AML-193 (cell line): ENCODE measurements around the gene MCC.

ENCODE experiments used
- DNase-seq, 2 experiments: peaks; one replicate each; lab custom pipeline; 2025; lab: John Stamatoyannopoulos, UW

Gene MCC

DNA sequence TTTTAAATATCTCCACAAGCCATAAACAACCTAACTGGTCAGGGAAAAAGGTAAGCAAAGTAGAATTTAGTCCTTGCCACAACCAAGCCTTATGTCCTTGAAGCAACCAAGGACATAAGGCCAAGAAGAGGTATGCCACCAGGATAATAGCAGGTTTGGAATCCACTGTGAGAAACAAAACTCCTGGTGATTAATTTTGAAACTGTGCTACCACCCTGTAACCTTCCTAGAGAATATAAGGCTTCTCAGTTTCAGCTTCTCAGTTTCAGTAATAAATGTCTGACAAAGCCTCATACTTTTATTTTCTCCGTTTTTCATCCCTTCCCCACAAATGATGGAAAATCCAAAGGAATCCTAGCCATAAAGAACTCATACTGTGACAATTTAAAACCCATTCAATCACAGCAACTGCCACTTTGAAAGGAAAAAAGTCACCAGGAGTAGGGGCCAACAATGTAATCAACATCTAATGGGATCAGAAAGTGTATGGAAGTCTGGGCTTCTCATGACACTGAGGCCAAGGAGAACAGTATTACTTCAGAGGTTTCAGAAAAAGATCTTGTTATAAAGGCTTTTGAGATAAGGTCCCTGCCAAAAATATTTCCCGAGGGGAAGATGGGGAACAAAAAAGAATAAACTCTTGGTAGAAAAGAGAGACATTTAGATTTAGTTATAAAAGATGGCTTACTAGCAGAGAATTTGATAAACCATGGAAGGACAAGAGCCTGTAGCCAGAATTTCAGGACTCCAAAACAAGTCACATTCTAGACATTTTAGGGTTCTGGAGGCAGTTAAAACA lies 242.6 kb downstream of the MCC start:
- DNase-seq = no peak

DNA sequence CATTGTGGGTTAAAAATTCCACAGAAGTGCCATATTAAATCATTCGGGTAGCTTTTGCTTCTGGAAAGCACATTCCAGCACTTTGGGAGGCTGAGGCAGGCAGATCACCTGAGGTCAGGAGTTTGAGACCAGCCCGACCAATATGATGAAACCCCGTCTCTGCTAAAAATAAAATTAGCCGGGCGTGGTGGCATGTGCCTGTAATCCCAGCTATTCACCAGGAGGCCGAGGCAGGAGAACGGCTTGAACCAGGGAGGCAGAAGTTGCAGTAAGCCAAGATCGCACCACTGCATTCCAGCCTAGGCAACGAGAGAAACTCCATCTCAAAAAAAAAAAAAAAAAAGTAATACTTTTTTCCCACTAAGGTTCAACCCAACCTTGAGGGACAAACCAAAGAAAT lies 243.3 kb downstream of the MCC start:
- DNase-seq = no peak

DNA sequence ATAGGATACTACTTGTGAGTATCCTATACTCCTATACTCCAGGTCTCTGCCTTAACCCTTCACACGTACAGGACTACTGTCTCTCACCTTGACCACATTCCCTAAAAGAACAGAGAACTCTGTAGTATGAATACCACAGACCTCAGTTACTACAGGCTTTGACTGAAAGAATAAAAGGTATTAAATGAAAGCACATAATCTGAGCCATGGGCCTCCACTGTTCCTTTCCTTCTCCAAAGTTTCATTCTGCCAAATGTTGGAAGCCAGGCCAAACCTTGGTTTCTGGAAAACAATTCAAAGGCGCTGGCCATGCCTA lies 244.9 kb downstream of the MCC start:
- no peak for DNase-seq

DNA sequence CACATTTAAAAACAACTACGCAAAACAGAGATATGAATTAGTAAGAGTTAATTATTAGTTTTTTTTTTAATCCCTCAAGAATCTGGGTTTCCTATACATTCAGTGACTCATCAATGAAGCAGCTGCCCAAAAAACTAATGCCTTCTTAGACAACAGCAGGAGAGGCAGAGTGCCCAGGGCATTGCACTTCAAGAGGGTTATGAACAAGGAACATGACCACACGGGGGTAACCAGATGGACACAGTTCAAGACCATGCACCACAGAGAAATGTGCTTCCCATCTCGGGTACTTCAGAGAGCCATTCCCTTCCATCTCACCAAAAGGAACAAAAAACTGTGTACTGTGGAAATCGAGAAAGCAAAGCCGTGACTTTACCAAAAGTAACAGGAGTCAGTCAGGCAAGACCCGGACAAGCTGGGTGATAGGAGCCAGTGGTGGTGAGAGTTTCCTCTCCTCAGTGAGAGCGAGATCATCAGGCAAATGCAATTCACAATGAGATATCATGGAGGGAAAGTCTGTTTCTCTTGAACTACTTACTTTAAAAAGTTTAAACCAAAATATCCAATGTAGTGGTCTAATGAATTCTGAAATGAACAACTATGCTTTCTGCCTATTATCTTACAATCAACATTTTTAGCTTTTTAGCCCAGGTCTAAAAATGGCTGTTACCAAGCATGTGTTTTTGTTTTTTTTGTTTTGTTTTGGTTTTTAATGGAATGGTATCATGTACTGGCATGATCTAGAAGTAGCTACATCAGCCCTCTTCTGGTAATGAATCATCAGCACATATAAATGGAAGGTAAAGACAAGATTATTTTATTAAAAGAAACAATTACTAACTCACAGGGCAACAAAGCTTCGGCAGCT lies 245.5 kb downstream of the MCC start:
- DNase-seq = no peak

DNA sequence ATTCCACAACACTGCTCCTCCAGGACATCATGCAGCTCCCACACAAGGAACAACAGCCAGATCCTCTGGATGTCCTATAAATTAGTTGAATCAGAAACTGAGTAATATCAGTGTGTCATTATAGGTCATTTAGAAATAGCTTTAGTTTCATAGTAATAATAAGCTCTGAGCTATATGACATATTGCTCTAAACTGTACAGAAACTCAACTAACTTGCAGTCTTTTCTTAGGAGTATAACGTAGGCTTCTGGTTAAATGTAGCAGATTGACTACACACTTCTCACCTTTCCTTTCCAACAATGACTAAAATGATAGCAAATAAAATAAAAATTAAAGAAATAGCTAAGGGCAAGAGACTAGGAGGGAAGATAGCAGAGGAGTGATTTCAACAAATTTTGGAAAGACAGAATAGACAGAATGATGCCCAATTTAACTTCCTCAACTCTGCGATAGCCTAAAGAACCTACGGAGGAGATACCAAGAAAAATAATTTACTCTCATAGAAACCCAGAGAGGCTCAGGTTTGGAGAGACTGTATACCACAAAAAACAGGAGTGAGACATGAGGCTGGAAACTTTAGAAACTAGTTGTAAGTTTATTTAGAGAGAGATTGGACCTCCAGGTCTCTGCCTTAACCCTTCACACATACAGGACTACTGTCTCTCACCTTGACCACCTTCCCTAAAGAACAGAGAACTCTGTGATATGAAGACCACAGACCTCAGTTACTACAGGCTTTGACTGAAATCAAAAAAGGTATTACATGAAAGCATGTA lies 247.1 kb downstream of the MCC start:
- no peak for DNase-seq

DNA sequence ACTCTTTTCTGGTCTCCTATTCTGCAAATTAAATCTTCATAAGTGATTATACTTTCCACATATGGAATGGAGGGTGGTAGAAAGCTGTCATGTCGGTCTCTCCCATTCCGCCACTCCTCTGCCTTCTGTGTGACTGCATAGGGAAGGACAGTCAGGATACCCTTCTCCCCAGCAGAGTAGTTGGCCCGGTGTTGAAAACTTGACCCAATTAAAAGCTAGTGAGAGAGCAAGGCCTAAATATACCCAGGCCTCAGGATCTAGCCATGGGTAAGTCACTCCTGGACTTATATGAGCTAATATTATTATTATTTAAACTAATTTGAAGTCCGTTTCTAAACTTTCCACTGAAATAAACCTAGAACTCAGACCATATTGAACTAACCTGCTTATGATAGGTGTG lies 248.2 kb downstream of the MCC start:
- DNase-seq = no peak

DNA sequence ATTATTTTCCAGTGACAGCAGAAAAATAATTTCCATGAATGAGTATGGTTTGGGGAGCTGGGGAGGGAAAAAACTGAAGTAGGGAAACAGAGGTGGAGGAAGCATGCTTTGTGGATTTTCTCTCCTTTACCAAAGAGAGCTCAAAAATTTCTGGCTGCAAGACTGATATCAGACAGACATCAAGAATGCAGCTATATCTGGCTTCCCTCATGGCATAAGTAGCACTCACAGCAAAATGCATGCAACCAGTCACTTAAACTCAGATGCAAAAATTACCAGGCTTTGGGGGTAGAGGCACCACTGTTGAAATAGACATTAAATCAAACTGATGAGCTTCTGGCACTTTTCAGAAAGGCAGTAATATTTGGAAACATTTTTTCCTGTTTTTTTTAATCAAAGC lies 250.4 kb downstream of the MCC start:
- DNase-seq = no peak

DNA sequence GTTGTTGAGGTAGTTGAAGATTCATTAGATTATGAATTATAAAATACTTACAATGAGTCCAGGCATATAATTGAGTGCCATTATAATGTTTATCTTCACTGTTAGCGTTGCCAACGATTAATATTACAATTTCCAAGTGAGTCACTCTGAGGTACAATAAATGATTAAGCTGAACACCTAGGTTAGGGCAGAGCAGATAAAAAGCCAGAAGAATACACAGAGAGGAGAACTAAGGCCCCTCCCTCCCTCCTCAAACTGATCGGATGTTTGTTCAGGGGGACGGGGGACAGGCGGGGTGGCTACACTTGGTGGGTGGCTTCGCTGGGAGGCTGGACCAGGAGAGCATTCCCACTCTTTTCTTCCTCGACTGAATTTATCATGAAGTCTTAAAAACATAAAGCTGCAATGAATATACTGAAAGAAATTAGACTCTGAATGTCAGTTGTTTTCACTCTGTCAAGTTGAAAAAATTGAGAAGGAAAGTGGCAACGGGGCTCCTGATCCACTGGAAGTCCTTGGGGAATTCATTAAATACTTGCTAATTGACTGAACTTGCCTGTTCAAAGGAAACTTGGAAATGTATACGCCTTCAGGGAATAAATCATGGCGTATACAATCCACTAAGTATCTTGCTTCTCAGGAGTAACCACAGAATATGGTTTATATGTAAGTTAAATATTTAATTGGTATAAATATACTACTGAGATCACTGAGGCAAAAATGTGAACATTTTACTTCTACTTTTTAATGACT lies 251.5 kb downstream of the MCC start:
- no peak for DNase-seq

DNA sequence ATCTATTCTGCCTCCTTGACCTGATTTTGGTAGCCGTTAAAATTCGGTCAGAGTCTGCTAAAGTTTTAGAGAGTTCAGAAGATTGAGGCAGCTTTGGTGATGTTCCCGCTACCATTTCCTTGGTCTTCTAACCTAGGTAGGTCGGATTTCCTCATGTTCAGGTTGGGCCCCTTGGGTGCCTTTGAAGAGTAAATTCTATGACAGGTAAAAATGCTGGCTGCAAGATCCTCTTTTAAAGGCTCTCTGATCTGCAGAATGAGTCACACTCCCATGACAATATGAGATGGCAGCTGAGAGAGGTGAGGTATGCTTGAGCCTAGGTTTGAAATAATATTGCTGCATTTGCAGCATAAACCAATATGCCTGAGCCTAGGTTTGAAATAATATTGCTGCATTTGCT lies 252.4 kb downstream of the MCC start:
- DNase-seq = no peak

DNA sequence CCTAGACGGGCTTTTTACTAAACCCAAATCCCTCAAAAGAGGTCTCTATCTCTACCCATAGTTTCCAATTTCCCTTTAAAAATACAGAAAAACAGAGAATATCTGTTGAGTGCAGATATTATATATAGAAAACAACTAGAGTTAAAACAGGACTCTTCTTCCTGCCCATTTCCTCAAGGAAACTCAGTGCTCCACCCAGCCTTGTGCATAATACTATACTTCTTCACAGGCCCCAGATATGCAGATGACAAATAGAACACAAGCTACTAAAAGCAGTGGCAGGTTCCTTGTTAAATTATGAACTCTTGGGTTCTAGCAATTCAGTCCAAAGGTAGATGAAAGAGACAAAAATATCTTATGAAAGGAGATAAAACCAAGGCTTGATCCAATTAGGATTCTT lies 253.7 kb downstream of the MCC start:
- DNase-seq = no peak

DNA sequence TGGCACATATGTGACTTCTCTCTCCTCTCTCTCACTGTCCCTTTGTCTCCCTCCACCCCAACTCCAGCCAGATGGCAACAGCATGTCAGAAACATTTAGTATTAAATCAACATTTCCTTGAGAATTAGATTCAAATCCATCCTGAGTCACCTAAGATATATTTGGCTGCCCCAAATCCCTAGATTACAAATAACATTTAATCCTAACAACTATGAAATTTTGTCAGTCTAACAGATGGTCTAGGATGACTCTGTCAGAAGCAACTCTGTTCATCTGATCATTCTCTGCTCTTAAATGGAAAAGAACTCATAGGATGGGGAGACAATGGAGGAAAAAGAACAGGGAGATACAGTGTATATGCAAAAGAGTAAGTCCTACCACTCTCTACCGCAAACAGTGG lies 254.6 kb downstream of the MCC start:
- DNase-seq = no peak

DNA sequence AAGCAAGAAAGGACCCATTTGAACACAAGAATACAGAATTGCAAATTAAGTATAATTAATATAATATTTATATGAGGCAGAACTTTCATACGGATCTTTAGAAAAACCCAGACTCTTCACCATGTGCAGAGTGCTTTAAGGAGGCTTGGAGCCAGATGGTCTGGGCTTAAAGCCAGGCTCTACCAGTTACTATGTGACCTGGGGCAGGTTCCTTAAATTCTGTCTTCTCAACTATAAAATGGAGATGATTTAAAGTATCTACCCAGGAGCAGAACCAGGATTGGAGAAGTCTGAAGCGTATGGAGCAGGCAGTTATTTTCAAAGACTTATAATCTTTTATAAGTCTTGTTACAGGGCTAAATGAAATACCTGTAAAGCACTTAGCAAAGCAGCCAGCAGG lies 255.6 kb downstream of the MCC start:
- DNase-seq = no peak

DNA sequence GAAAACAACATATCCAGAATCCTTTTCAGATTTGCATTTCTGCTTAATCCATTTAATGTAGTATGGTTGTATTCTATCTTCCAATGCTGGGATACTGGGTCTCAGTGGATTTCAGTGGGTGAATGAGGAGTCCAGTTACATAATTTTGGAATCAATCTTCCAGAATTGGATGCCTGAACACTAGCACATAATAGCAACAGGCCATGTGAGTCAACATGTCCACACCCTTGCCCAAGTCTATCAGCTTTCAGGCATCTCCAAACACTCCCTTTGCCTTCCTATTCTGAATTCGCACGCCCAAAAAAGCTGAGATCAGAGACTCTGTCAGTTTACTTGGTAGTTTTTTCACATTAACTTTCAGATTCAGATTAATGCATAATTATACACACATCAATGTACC lies 256.0 kb downstream of the MCC start:
- no peak for DNase-seq

DNA sequence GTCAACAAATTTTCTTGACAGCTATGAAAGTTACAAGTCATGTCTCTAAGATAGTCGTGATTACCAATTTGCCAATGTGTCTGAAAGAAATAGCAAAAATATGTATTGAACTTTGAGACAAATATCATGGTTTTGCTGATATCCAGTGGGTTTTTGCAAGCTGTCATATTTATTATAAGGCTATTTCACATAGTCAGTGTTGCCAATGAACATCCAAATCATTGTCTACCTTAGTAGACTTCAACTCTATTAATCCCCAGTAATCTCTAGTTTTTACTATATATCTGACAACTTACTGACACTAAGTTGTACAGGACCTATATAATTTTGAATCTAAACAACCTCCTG lies 256.6 kb downstream of the MCC start:
- DNase-seq = no peak

DNA sequence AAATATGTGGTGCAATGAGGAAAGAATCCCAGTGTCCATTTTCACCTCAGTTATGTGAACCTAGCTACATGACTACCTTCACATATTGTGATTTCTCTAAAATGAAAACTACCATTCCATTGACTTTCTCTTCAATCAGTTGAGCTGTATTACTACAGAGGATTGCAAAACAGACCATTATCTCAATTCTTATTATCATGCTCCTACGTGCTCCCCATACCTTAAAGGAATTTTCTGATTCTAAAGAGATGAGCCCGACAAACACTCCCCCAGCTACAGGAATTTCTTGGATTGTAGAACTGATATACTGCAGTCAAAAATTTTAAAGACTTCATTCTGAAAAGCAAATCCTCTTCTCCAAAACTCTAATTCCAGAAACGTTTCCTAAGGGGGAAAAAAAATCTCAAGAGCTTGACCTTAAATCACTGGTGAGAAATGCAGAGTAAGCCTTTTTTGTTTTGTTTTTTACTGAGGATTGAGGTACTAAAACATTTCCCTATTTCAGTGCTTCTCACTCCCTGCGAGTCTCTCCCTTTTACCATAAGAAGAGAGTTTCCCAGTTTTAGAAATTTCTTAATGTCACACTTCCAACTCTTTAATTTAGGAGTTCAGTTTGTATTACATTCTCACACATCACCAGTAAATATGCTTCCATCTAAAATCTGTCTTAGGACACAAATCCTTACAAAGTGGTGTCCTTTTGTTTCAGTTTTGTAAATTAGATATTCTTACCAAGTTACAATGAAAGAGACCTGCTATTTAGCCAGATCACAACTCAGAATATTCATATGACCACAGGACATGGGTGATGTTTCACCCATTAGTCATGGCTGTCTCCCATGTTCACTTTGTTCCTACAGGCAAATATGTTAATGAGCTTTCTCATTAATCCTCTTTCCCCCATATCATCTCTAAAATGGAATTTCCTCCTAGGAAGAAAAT lies 257.3 kb downstream of the MCC start:
- DNase-seq = no peak

DNA sequence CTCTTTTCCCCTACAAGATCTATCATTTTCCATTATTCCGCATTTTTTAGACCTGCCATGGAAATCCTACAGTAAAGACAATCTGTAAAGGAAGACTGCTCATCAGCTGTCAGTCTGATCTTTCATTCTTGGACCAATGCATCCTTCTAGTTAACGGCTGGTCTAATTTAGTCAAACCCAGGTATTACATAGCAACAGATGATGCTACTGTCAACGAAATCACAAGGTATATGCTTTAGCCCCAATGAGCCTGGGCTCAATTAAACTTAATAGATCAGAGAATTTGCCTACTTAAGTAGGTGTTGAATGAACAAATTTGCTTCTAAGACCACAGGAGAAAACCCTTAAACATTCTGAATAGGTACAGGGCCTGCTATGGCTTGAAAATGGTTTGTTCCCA lies 260.5 kb downstream of the MCC start:
- no peak for DNase-seq

DNA sequence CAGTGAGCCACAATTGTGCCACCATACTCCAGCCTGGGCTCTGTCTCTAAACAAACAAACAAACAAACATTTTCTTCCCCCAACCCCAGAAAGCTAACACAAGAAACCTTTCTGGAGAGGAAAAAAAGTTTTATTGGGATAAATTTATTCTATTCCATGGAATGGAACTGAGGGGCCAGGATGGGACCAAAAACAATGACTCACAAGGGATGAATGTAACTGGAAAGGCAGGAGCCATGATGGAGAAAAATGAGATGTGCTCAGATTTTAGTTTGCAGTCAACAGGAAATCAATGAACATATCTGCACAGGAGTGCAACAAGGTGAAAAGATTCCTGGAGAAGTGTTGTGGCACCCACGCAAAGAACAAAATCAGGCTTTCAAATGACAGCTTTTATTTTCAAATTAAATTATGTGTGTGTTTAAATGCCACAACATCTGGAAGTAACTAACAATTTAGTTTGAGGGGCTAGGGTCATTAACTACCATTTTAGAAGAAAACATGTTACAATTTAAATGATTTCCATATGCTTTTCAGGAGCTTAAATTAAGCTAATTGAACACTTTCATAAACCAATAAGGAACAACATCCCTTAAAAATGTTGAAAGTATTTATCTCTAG lies 262.0 kb downstream of the MCC start:
- DNase-seq = no peak

DNA sequence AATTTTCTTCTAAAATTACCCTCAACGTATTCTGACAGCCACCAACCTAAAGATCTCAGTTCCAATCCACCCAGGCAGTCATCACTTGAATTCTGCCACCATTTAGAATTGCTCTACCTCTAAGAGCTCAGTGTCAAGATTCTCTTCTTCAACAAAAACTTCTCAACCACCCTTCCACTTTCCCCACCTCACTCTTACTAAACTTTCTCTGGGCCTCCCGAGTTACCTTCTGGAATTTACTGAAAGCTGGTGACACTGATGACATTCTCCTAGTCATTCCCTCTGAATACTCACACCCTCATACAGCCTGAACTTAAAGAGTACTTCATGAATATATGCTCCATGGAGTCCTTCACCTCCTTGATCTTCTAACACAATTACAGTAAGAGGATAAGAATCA lies 263.0 kb downstream of the MCC start:
- DNase-seq = no peak

DNA sequence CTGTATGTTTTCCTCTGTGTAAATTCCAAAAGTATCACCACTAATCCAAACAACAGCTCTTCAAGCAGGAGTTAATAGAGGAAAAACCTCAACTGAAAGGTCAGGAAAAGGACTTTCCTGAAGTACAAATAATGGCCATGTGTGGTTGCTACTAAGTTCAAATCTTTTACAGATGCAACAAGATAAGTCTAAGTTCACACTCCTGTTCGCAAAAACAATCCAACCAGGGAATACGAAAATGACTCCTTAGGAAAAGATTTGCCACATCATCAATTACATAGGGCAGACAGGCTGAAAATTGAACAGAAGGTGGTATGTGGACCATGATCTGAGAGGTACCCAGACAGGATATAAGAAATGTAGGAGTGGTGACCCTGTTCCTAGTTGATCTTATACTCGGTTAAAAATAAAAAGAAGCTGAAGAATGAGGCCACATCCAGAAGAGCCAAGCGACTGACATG lies 263.6 kb downstream of the MCC start:
- no peak for DNase-seq

DNA sequence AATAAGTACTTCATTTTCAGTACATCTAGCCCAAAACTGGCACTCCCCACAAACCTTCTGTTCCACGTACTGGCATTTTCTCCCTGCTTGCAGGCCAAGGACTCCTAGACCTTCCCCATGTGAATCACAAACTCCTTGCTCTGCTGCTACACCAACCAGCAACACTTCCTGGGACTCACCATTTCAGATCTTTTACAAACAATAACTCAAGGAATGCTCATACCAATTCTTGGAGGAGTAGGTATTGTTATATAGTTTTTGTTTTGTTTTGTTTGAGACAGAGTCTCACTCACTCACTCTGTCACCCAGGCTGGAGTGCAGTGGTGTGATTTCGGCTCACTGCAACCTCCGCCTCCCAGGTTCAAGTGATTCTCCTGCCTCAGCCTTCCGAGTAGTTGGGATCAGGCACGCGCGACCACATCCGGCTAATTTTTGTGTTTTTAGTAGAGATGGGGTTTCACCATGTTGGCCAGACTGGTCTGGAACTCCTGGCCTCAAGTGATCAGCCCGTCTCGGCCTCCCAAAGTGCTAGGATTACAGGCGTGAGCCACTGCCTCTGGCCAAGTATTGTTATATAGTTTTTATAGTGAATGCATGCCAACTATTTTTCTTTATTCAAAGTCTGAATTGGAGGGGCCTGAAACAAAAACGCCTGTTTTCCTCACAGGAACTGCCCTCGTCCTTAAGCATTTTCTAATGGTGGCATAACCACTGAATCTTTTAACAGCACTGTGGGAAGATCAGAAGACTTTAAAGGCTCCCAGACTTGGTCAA lies 264.2 kb downstream of the MCC start:
- no peak for DNase-seq
